SK-N-SH (cell line): ENCODE measurements around the gene PTPRD. TPM values are rescaled to one million over a fixed set of nuclear protein-coding genes. Genes with fewer than 3 reads are reported as not detected.

Experiments used
- CTCF ChIA-PET: fragments of 300-600, 350-600 bp; formaldehyde crosslinking; extraction: SDS; loops from one replicate; lab custom pipeline; 2021; lab: Yijun Ruan, JAX
- POLR2A ChIA-PET: fragments of 350-600 bp; sonication (Branson Sonifier 250); formaldehyde crosslinking; extraction: SDS; loops from one replicate; lab custom pipeline; 2020; ENCODE audit warnings: antibody characterized with exemption, inconsistent platforms; lab: Yijun Ruan, JAX
- DNase-seq: peaks from one replicate; pipeline ENCODE4 v3.0.0; 2012
- H2AFZ ChIP-seq: fragments of 200-600 bp; sonication (generic); 2 replicates; pipeline ENCODE4 v1.8.1; 2016; ENCODE audit warnings: antibody characterized with exemption, mild to moderate bottlenecking, low read depth
- H3F3A ChIP-seq: fragments of 200-600 bp; sonication (generic); replicated peaks from 2 replicates; pipeline ENCODE3; 2016; ENCODE audit warnings: antibody characterized with exemption, mild to moderate bottlenecking; ENCODE audit not compliant: insufficient read depth
- H3K27ac ChIP-seq, 2 experiments: fragments of 200-500 bp in 1 of 2; fragments of 200-600 bp in 1 of 2; sonication (Bioruptor generic) in 1 of 2; sonication (generic), shearing (Covaris generic) in 1 of 2; 2 replicates each; pipeline versions ENCODE4 v1.5.1 to v1.6.1; 2014 to 2016; ENCODE audit warnings: low read depth in 2 of 2, inconsistent platforms in 1 of 2, low read length in 1 of 2, mild to moderate bottlenecking in 1 of 2, mixed read lengths in 1 of 2
- H3K27me3 ChIP-seq: fragments of 200-600 bp; sonication (generic), shearing (Covaris generic); 2 replicates; pipeline ENCODE4 v1.6.1; 2016; ENCODE audit warnings: mixed run types; ENCODE audit not compliant: insufficient read depth
- H3K36me3 ChIP-seq, 2 experiments: fragments of 200-500 bp in 1 of 2; fragments of 200-600 bp in 1 of 2; sonication (Bioruptor generic) in 1 of 2; sonication (generic) in 1 of 2; replicated peaks in 1 of 2; 2 replicates each; pipeline versions ENCODE3 to v1.5.1; 2014 to 2016; ENCODE audit warnings: low read length in 1 of 2, mild to moderate bottlenecking in 1 of 2; ENCODE audit not compliant: insufficient read depth in 2 of 2, control insufficient read depth in 1 of 2
- H3K4me1 ChIP-seq, 2 experiments: fragments of 200-500 bp in 1 of 2; fragments of 200-600 bp in 1 of 2; sonication (Bioruptor generic) in 1 of 2; sonication (generic), shearing (Covaris generic) in 1 of 2; 2 replicates each; pipeline versions ENCODE4 v1.5.1 to v1.6.1; 2014 to 2016; ENCODE audit warnings: low read depth in 1 of 2, low read length in 1 of 2, mixed run types in 1 of 2; ENCODE audit not compliant: insufficient read depth in 2 of 2, control insufficient read depth in 1 of 2
- H3K4me2 ChIP-seq: fragments of 200-600 bp; sonication (generic), shearing (Covaris generic); 2 replicates; pipeline ENCODE4 v1.6.1; 2017; ENCODE audit warnings: mixed run types
- H3K4me3 ChIP-seq, 2 experiments: fragments of 200-500 bp in 1 of 2; fragments of 200-600 bp in 1 of 2; sonication (Bioruptor generic) in 1 of 2; sonication (generic), shearing (Covaris generic) in 1 of 2; 2 replicates each; pipeline versions ENCODE4 v1.5.1 to v1.8.1; 2014 to 2016; ENCODE audit warnings: low read depth in 2 of 2, inconsistent platforms in 1 of 2, low read length in 1 of 2, mild to moderate bottlenecking in 1 of 2, mixed read lengths in 1 of 2, moderate library complexity in 1 of 2
- H3K79me2 ChIP-seq: fragments of 200-600 bp; sonication (generic); 2 replicates; pipeline ENCODE4 v1.8.1; 2017; ENCODE audit warnings: mild to moderate bottlenecking; ENCODE audit not compliant: insufficient read depth
- H3K9ac ChIP-seq: fragments of 200-600 bp; sonication (generic); 2 replicates; pipeline ENCODE4 v1.6.1; 2017; ENCODE audit warnings: mixed run types
- H3K9me2 ChIP-seq: fragments of 200-600 bp; sonication (generic); 2 replicates; pipeline ENCODE4 v1.6.1; 2017; ENCODE audit warnings: mixed run types
- H3K9me3 ChIP-seq: fragments of 200-600 bp; sonication (generic); 2 replicates; pipeline ENCODE4 v1.6.1; 2017; ENCODE audit warnings: mixed run types, mild to moderate bottlenecking, moderate library complexity
- H4K20me1 ChIP-seq: fragments of 200-600 bp; sonication (generic); 2 replicates; pipeline ENCODE4 v1.6.1; 2017; ENCODE audit warnings: mild to moderate bottlenecking, mixed run types; ENCODE audit not compliant: insufficient read depth
- CHD2 ChIP-seq: fragments of 150-350 bp; IDR thresholded peaks from 2 replicates; pipeline ENCODE4 v1.6.1; 2018; ENCODE audit warnings: low read length; ENCODE audit not compliant: partially characterized antibody
- EP300 ChIP-seq, 2 experiments: IDR thresholded peaks; 2 replicates each; pipeline versions ENCODE4 v1.4.0 to v1.6.1; 2012; ENCODE audit warnings: borderline replicate concordance in 1 of 2, low read depth in 1 of 2, low read length in 1 of 2
- FOSL2 ChIP-seq: IDR thresholded peaks from 2 replicates; pipeline ENCODE4 v1.4.0; 2012; ENCODE audit warnings: low read depth, mild to moderate bottlenecking, moderate library complexity, borderline replicate concordance
- FOXJ3 ChIP-seq: sonication (generic); formaldehyde crosslinking; IDR thresholded peaks from 2 replicates; pipeline ENCODE4 v1.5.1; 2020; ENCODE audit warnings: mild to moderate bottlenecking, missing genetic modification reagents
- GABPA ChIP-seq: IDR thresholded peaks from 2 replicates; pipeline ENCODE4 v1.4.0; 2012; ENCODE audit warnings: low read depth, mild to moderate bottlenecking
- RAD21 ChIP-seq: IDR thresholded peaks from 2 replicates; pipeline ENCODE4 v1.6.1; 2012; ENCODE audit warnings: mild to moderate bottlenecking, low read length
- RCOR1 ChIP-seq: fragments of 150-350 bp; IDR thresholded peaks from 2 replicates; pipeline ENCODE4 v1.6.1; 2017; ENCODE audit warnings: antibody characterized with exemption, low read length
- SMC3 ChIP-seq: IDR thresholded peaks from 2 replicates; pipeline ENCODE4 v1.6.1; 2012; ENCODE audit warnings: low read depth, low read length, improper control_type of control experiment
- TAF1 ChIP-seq: IDR thresholded peaks from 2 replicates; pipeline ENCODE4 v1.6.1; 2012; ENCODE audit warnings: low read depth, mild to moderate bottlenecking, low read length, moderate library complexity, borderline replicate concordance
- WGBS: methylation state at CpG from one replicate; pipeline ENCODE4 v1.1.6; 2017; ENCODE audit warnings: low lambda C conversion rate; 5-methylcytosine and 5-hydroxymethylcytosine counted together
- polyA plus RNA-seq, 3 experiments: library from polyadenylated mRNA; depleted of rRNA; stranded (reverse); fragments of >200 nt; gene quantifications; 2 replicates each; pipeline ENCODE4 v1.2.3, GENCODE V29; 2012
- TF ChIP-seq, protein P1 (sequence below): IDR thresholded peaks from 2 replicates; pipeline ENCODE4 v1.6.1; 2012; ENCODE audit warnings: mild to moderate bottlenecking, low read depth, low read length, moderate library complexity

PTPRD gene
- polyA plus RNA-seq, 1 of the 3 experiments (the other 2 are of a cell fraction) = 0.15 TPM

DNA sequence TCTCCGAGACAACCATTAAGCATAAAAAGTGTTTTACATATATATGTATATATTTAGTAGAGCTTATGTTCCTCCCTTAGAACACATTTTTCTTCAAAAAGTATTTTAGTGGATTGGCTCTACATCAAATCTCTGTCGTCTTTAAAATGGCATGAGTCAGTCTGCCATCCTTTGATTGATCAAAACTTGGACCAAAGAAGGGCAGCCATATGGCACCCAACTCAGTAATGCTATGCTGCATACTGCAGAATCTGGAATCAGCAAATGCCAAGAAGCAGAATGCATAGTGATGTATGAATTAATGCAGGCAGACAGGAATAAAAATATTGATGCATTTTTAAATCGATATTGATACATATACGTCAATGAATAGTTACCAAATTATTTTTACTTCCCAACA lies 1074.4 kb downstream of the PTPRD start:
- no peaks in the 10 kb centered on the region for H3K79me2 ChIP-seq
- no peaks in the 10 kb centered on the region for H4K20me1 ChIP-seq
- no peak overlapping the region for H3K9ac ChIP-seq
- no peaks in the 10 kb centered on the region for H3K9me3 ChIP-seq
- no peaks in the 10 kb centered on the region for H3F3A ChIP-seq
- ChIA-PET CTCF (no interaction called here), POLR2A (no interaction called here)
- no peak overlapping the region for H3K4me2 ChIP-seq
- no peaks in the 10 kb centered on the region for H3K4me1 ChIP-seq
- H3K4me3 ChIP-seq = no peak overlapping the region
- no peak overlapping the region for H2AFZ ChIP-seq
- 33% methylated on average over 4 of the region's 4 CpGs for WGBS
- DNase-seq = no peak
- H3K9me2 ChIP-seq = no peaks in the 10 kb centered on the region
- no peak overlapping the region for H3K27ac ChIP-seq
- no peaks in the 10 kb centered on the region for H3K27me3 ChIP-seq
- TF ChIP-seq TAF1 = no peak
- no peak for TF ChIP-seq GABPA
- TF ChIP-seq CHD2 = no peak
- TF ChIP-seq, protein P1, sequence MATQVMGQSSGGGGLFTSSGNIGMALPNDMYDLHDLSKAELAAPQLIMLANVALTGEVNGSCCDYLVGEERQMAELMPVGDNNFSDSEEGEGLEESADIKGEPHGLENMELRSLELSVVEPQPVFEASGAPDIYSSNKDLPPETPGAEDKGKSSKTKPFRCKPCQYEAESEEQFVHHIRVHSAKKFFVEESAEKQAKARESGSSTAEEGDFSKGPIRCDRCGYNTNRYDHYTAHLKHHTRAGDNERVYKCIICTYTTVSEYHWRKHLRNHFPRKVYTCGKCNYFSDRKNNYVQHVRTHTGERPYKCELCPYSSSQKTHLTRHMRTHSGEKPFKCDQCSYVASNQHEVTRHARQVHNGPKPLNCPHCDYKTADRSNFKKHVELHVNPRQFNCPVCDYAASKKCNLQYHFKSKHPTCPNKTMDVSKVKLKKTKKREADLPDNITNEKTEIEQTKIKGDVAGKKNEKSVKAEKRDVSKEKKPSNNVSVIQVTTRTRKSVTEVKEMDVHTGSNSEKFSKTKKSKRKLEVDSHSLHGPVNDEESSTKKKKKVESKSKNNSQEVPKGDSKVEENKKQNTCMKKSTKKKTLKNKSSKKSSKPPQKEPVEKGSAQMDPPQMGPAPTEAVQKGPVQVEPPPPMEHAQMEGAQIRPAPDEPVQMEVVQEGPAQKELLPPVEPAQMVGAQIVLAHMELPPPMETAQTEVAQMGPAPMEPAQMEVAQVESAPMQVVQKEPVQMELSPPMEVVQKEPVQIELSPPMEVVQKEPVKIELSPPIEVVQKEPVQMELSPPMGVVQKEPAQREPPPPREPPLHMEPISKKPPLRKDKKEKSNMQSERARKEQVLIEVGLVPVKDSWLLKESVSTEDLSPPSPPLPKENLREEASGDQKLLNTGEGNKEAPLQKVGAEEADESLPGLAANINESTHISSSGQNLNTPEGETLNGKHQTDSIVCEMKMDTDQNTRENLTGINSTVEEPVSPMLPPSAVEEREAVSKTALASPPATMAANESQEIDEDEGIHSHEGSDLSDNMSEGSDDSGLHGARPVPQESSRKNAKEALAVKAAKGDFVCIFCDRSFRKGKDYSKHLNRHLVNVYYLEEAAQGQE = no peak
- no peak for TF ChIP-seq FOXJ3 (CRISPR knock-in tag)
- no peak for TF ChIP-seq SMC3
- no peak for TF ChIP-seq FOSL2
- no peak for TF ChIP-seq RAD21
- TF ChIP-seq, all 33 proteins: peak for 0
- H3K36me3 ChIP-seq = no peaks in the 10 kb centered on the region

- H3K27ac ChIP-seq = no peak overlapping the region
- H2AFZ ChIP-seq = no peak overlapping the region
- H3K9me2 ChIP-seq = no peaks in the 10 kb centered on the region
- TF ChIP-seq FOSL2 = no peak
- no peak for TF ChIP-seq RAD21
- no peak for TF ChIP-seq RCOR1
- no peak for TF ChIP-seq EP300 (IDR thresholded peaks at IDR 0.05; ENCODE audit: borderline replicate concordance in 1 of 2, low read depth in 1 of 2, low read length in 1 of 2)
- no peak overlapping the region for H3K9ac ChIP-seq
- H3K9me3 ChIP-seq = no peaks in the 10 kb centered on the region
- no peaks in the 10 kb centered on the region for H3K79me2 ChIP-seq
- DNase-seq = no peak
- H3K36me3 ChIP-seq = no peaks in the 10 kb centered on the region
- no peaks in the 10 kb centered on the region for H3K27me3 ChIP-seq
- ChIA-PET CTCF (no interaction called here), POLR2A (no interaction called here)
- H3F3A ChIP-seq = no peaks in the 10 kb centered on the region
- no peak overlapping the region for H3K4me2 ChIP-seq
- 57% methylated on average over 9 of the region's 9 CpGs for WGBS
- no peaks in the 10 kb centered on the region for H3K4me1 ChIP-seq
- no peak overlapping the region for H3K4me3 ChIP-seq
- no peaks in the 10 kb centered on the region for H4K20me1 ChIP-seq
Measured at GRCh38 chr9:9536523-9536922, 1076.3 kb downstream of the PTPRD start.
